ENCODE data around the gene PSMB7.

DNA sequence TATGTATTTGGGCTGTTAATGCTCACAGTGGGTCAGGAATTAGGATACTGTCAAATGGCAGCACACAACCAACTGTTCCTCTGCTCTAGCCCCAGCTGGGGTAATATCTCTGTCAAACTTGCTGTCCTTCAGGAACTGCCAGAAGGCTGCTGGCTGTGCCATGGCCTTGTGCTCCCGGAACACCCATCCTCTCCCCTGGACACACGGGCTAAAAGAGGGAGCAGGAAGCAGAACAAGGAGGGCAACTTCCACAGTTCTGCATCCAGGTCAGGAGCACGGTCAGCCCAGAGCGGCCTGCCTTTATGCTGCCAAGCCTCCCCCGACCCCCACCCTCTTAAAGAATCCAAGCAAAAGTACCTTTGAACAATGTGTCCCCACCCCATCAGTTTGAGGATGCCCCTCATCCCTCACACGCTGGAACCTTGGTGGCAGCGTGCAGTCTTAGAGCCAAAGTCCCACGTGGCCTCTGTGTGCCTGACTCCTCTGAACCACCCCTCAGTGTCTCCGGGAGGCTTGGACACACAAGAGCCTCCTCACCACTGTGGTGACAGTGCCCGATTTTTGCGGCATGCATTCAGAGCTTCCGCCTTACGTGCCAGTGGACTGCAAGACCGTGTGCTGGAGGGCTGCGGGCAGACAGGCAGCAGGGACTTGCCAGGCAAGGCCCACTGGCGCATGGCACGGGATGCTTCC lies 60.8 kb downstream of the PSMB7 start:
- TF ChIP-seq ZFX (IDR thresholded peaks at IDR 0.05; ENCODE audit: borderline replicate concordance) (no peak), CTCF (IDR thresholded peaks at IDR 0.05) (no peak)
